ENCODE measurements around the gene FAT1.

DNA sequence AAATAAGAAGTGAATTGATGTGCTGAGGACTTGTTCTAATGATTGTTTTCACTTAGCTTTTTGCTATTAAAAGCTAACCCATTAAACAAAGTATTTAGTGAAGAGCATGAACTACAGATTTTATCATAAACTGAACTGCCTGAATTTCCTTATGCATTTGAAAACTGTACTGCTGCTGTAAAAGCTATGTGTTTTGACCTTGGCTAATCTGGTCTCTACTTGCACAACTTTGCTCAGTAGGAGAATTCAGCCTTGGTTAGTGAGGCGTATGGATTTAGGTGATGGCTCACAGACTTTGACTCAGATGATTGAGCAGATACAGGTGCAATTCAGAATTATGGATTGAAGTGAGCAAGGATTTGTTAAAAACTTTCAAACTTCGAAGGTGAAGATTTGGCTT lies 38.7 kb upstream of the FAT1 start:
- TF ChIP-seq, protein P1, sequence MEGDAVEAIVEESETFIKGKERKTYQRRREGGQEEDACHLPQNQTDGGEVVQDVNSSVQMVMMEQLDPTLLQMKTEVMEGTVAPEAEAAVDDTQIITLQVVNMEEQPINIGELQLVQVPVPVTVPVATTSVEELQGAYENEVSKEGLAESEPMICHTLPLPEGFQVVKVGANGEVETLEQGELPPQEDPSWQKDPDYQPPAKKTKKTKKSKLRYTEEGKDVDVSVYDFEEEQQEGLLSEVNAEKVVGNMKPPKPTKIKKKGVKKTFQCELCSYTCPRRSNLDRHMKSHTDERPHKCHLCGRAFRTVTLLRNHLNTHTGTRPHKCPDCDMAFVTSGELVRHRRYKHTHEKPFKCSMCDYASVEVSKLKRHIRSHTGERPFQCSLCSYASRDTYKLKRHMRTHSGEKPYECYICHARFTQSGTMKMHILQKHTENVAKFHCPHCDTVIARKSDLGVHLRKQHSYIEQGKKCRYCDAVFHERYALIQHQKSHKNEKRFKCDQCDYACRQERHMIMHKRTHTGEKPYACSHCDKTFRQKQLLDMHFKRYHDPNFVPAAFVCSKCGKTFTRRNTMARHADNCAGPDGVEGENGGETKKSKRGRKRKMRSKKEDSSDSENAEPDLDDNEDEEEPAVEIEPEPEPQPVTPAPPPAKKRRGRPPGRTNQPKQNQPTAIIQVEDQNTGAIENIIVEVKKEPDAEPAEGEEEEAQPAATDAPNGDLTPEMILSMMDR (IDR thresholded peaks at IDR 0.05; ENCODE audit: low read length): no peak
- no peak for TF ChIP-seq EZH2 (optimal IDR thresholded peaks at IDR 0.05; ENCODE audit: low read depth, low read length)
- TF ChIP-seq EZH2phosphoT487 (IDR thresholded peaks at IDR 0.05; ENCODE audit: low read length): no peak
